ENCODE measurements around the gene AMELY. TPM values are rescaled to one million over a fixed set of nuclear protein-coding genes. Genes with fewer than 3 reads are reported as not detected.
"Not testable (repeated sequence)": the region's sequence is repeated elsewhere in the genome, so short reads cannot be mapped to it uniquely, and the experiment has no call there.

Gene AMELY
- total and polyA plus RNA-seq, 2 of the 4 experiments (the other 2 are of a cell fraction) = not detected

DNA sequence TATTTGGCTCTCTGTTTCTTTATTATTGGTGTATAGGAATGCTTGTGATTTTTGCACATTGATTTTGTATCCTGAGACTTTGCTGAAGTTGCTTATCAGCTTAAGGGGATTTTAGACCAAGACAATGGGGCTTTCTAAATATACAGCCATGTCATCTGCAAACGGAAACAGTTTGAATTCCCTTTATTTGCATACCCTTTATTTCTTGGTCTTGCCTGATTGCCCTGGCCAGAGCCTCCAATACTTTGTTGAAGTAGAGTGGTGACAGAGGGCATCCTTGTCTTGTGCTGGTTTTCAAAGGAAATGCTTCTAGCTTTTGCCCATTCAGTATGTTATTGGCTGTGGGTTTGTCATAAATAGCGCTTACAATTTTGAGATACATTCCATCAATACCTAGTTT is 68.9 kb downstream of the AMELY start:
- H3K4me3 ChIP-seq (ENCODE audit: insufficient read depth, low read depth, low read length); H2BK5ac ChIP-seq (ENCODE audit: low read depth, low read length, poor library complexity, severe bottlenecking); H3K9ac ChIP-seq (ENCODE audit: low read depth, low read length); H3K18ac ChIP-seq (ENCODE audit: low read depth, low read length); H4K20me1 ChIP-seq (ENCODE audit: insufficient read depth, low read length); H4K91ac ChIP-seq (ENCODE audit: insufficient read depth, low read depth, low read length); H2AFZ ChIP-seq (replicated peaks; ENCODE audit: low read length, poor library complexity); CTCF ChIA-PET; H3K4me2 ChIP-seq (ENCODE audit: low read depth, low read length); H3K14ac ChIP-seq (replicated peaks; ENCODE audit: low read depth, low read length); H3K27ac ChIP-seq (ENCODE audit: insufficient read depth, low read length); BruUV-seq (replicated peaks); H3K4me1 ChIP-seq (ENCODE audit: control insufficient read depth, insufficient read depth, low read length); H3K9me3 ChIP-seq (ENCODE audit: control insufficient read depth, insufficient read depth, low read length); DNase-seq; POLR2A ChIA-PET (ENCODE audit: unreplicated experiment); in situ Hi-C loops (cut with MboI; ENCODE audit: low sequenced_read_pairs); H3K79me1 ChIP-seq (ENCODE audit: low read depth in 1 of 2, low read length in 2 of 2); H4K8ac ChIP-seq (ENCODE audit: low read depth in 2 of 2, low read length in 2 of 2); ATAC-seq (ENCODE audit: low read depth); H2BK15ac ChIP-seq (ENCODE audit: low read depth, low read length); intact Hi-C loops (cut with micrococcal nuclease); H3K27me3 ChIP-seq (ENCODE audit: control insufficient read depth, insufficient read depth, low read length); H3K36me3 ChIP-seq (ENCODE audit: control insufficient read depth, insufficient read depth, low read length); H3K56ac ChIP-seq (ENCODE audit: extremely low read depth, insufficient read depth, low read length); H2BK120ac ChIP-seq (ENCODE audit: low read depth, low read length); dilution Hi-C loops (cut with HindIII; ENCODE audit: low sequenced_read_pairs, unreplicated experiment); H2AK5ac ChIP-seq (ENCODE audit: low read depth, low read length); H2AK9ac ChIP-seq (replicated peaks; ENCODE audit: low read depth, low read length, poor library complexity); H3K9me1 ChIP-seq (ENCODE audit: insufficient read depth, low read length); H3K23ac ChIP-seq (ENCODE audit: low read depth, low read length); H3K4ac ChIP-seq (ENCODE audit: low read depth, low read length); H4K5ac ChIP-seq (ENCODE audit: low read depth, low read length); H2BK20ac ChIP-seq (ENCODE audit: low read depth, low read length): not testable (repeated sequence)
- WGBS, 2 experiments (ENCODE audit: extremely low coverage in 2 of 2, insufficient read length in 1 of 2) = no CpG with 5 or more reads among the region's 2 CpGs

Other genes starting within 250 kb of the AMELY start
- gene TBL1Y, start 1.1 kb downstream of the AMELY start, total RNA-seq (2012; rRNA removed) = not detected in 2 replicates
- not detected in 2 replicates for gene TBL1Y, start 1.1 kb downstream of the AMELY start, polyA plus RNA-seq (2012; rRNA removed)